Stomach (tissue), 9 donors: ENCODE results near the gene OMP. TPM values are rescaled to one million over a fixed set of nuclear protein-coding genes. Genes with fewer than 3 reads are reported as not detected.

Experiments used
- DNase-seq, 2 donors: peaks; one replicate each; pipeline versions ENCODE4 v3.0.0 to v3.0.0-alpha.2; 2013 to 2019
- H3K27ac ChIP-seq, 5 donors: fragments of 200-600 bp in 4 of 5; sonication (generic) in 4 of 5; one replicate each; pipeline ENCODE4 v1.5.1; 2013 to 2019; ENCODE audit warnings: mild to moderate bottlenecking in 1 of 5, moderate library complexity in 1 of 5
- H3K27me3 ChIP-seq, 3 donors: fragments of 200-600 bp; sonication (generic); one replicate each; pipeline ENCODE4 v1.5.1; 2017 to 2019; ENCODE audit warnings: mixed run types in 1 of 3
- H3K36me3 ChIP-seq, 4 donors: fragments of 200-600 bp; sonication (generic); 1 replicate in 3 of 4; 2 replicates in 1 of 4; pipeline ENCODE4 v1.5.1; 2016 to 2019
- H3K4me1 ChIP-seq, 4 donors: fragments of 200-600 bp; sonication (generic); one replicate each; pipeline ENCODE4 v1.5.1; 2016 to 2019
- H3K4me3 ChIP-seq, 4 donors: fragments of 200-600 bp; sonication (generic) in 3 of 4; one replicate each; pipeline ENCODE4 v1.5.1; 2016 to 2019; ENCODE audit warnings: mild to moderate bottlenecking in 1 of 4
- H3K9me3 ChIP-seq, 4 donors: fragments of 200-600 bp; sonication (generic); one replicate each; pipeline ENCODE4 v1.5.1; 2016 to 2019
- CTCF ChIP-seq, 7 experiments: fragments of 450-650 bp in 4 of 7; fragments of 200-600 bp in 3 of 7; sonication (generic) in 3 of 7; IDR thresholded peaks; one replicate each; pipeline ENCODE4 v1.5.1; 2016 to 2019; ENCODE audit warnings: antibody characterized with exemption in 7 of 7, control low read depth in 2 of 7, mild to moderate bottlenecking in 1 of 7
- EP300 ChIP-seq: sonication (generic); formaldehyde crosslinking; IDR thresholded peaks from one replicate; pipeline ENCODE4 v1.6.1; 2017; ENCODE audit warnings: antibody characterized with exemption
- POLR2A ChIP-seq, 4 donors: fragments of 450-650 bp; IDR thresholded peaks; one replicate each; pipeline ENCODE4 v1.6.1; 2016; ENCODE audit warnings: antibody characterized with exemption in 4 of 4, control low read depth in 2 of 4, mild to moderate bottlenecking in 1 of 4, moderate library complexity in 1 of 4
- POLR2AphosphoS5 ChIP-seq, 3 donors: sonication (generic); formaldehyde crosslinking; IDR thresholded peaks; one replicate each; pipeline ENCODE4 v1.6.1; 2016; ENCODE audit warnings: antibody characterized with exemption in 3 of 3
- WGBS, 5 donors: extraction: QIAGEN DNeasy Blood & Tissue Kit in 3 of 5; methylation state at CpG; one replicate each; pipeline versions ENCODE4 v1.1.5 to v1.1.7; 2013 to 2018; 5-methylcytosine and 5-hydroxymethylcytosine counted together
- intact Hi-C: fragments of 100-400 bp; cut with DNase I; formaldehyde crosslinking; loops from one replicate; pipeline ENCODE4 v1.15.1; 2023; ENCODE audit warnings: low total_unique reads
- polyA plus RNA-seq, 3 donors: library from polyadenylated mRNA; stranded (reverse); fragments of 200-250 nt; gene quantifications; one replicate each; pipeline ENCODE4 v1.2.3, GENCODE V29; 2013
- total RNA-seq, 5 donors: library from RNA; depleted of rRNA; stranded (reverse); fragments of >200 nt; gene quantifications; one replicate each; pipeline versions ENCODE4 v1.1.0 to v1.2.3, GENCODE V29; 2014 to 2016
- donor health status: healthy with polysubstance abuse.
- donor health status: Bipolar disorder and iron deficiency.
- donor health status: healthy.

Gene OMP
- total and polyA plus RNA-seq, 8 donors, result 1.1 to 63.7 (median 16.4) TPM; not detected in 3

DNA sequence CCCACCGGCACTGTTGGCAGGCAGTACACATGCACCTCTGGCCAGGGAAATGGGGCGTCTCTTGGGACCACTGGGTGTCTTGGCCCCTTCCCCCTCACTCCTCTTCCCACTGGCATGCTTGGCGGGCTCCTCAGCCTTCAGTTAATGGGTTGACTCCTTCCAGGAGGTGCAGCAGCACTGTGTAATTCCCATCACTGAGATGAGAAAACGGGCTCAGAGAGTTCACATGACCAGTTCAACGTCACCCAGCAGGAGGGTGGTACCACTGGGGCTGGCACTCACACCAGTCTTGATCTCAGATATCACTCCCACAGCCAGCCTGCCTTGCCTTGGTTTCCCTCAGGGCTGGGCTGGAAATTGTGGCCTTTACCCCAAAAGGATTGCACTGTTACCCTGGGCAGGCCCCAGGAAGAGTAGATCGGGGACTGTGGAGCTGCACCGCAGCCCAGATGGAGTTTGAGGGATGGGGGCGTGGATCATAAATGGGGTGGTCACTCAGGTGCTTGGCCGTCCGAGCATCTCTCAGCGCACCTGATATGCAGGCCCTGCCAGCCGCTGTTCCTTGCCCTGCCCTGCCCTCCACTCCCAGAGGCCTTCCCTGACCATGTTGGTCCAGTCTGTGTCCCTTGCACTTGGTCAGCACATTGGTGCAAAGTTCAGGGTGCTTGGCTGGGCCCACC, 18.9 kb upstream of the OMP start:
- Histone ChIP-seq H3K36me3 (peaks cover 7 to 16% (median 13%) of the 10 kb centered on the region in 4 donors), H3K4me3 (no peak overlapping the region), H3K4me1 (peaks cover 52 to 83% (median 74%) of the 10 kb centered on the region in 4 donors), H3K9me3 (no peaks in the 10 kb centered on the region), H3K27ac (peak overlapping the region; percentile 62 to 86 (median 64)), H3K27me3 (no peaks in the 10 kb centered on the region)
- peak in 1 of 2 donors; percentile 19 for DNase-seq
- 81 to 91% (median 88%) methylated on average over 11 to 12 of the region's 12 CpGs for WGBS, 5 donors
- intact Hi-C loops, result no loop called here
- no peak for TF ChIP-seq POLR2A (IDR thresholded peaks at IDR 0.05)
- TF ChIP-seq EP300, result no peak
- TF ChIP-seq POLR2AphosphoS5 (IDR thresholded peaks at IDR 0.05), result no peak
- no peak for TF ChIP-seq CTCF (IDR thresholded peaks at IDR 0.05)

GRCh38 chr11:77084581-77085191, 18.0 kb upstream of the OMP start:
- Histone ChIP-seq H3K9me3 (no peaks in the 10 kb centered on the region), H3K4me3 (no peak overlapping the region), H3K27me3 (no peaks in the 10 kb centered on the region), H3K36me3 (peaks cover 7 to 18% (median 14%) of the 10 kb centered on the region in 4 donors), H3K4me1 (peaks cover 54 to 91% (median 83%) of the 10 kb centered on the region in 4 donors), H3K27ac (peak overlapping the region in 4 of 5 donors; percentile 56 to 86 (median 62))
- TF ChIP-seq POLR2A (IDR thresholded peaks at IDR 0.05) (no peak), CTCF (IDR thresholded peaks at IDR 0.05) (no peak), EP300 (no peak), POLR2AphosphoS5 (IDR thresholded peaks at IDR 0.05) (no peak)
- intact Hi-C loops, result no loop called here
- WGBS, 5 donors, result 81 to 93% (median 84%) methylated on average over 23 to 25 of the region's 25 CpGs
- DNase-seq, result peak in 1 of 2 donors; percentile 26

DNA sequence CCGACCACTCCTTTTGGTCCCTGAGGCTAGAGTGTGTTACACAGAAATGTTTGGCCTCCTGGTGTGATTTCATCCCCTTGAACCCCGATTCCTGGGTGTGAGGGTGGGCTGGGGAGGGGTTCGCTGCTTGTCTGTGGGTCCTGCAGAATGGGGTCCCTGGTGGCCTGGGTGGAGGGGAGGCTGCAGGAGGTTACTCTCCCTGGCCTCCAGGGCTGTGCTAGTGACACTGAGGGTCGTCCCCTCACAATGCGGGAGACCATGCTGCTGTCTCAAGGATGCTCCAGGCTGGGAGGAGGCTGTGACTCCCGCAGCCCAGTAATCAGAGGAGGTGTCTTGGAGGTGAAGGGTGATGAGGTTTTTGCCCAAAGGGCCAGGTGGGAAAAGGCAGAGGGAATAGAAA, 17.0 kb upstream of the OMP start:
- DNase-seq, result peak in 1 of 2 donors; percentile 17
- intact Hi-C loops, result no loop called here
- Histone ChIP-seq H3K9me3 (no peaks in the 10 kb centered on the region), H3K36me3 (peaks cover 7 to 18% (median 14%) of the 10 kb centered on the region in 4 donors), H3K4me3 (no peak overlapping the region), H3K27ac (peak overlapping the region; percentile 77 to 86 (median 82)), H3K4me1 (peaks cover 54 to 92% (median 85%) of the 10 kb centered on the region in 4 donors), H3K27me3 (no peaks in the 10 kb centered on the region)
- TF ChIP-seq POLR2AphosphoS5 (IDR thresholded peaks at IDR 0.05), result no peak
- no peak for TF ChIP-seq CTCF (IDR thresholded peaks at IDR 0.05)
- TF ChIP-seq POLR2A (IDR thresholded peaks at IDR 0.05), result no peak
- no peak for TF ChIP-seq EP300
- 88 to 99% (median 93%) methylated on average over 4 to 6 of the region's 6 CpGs for WGBS, 5 donors

DNA sequence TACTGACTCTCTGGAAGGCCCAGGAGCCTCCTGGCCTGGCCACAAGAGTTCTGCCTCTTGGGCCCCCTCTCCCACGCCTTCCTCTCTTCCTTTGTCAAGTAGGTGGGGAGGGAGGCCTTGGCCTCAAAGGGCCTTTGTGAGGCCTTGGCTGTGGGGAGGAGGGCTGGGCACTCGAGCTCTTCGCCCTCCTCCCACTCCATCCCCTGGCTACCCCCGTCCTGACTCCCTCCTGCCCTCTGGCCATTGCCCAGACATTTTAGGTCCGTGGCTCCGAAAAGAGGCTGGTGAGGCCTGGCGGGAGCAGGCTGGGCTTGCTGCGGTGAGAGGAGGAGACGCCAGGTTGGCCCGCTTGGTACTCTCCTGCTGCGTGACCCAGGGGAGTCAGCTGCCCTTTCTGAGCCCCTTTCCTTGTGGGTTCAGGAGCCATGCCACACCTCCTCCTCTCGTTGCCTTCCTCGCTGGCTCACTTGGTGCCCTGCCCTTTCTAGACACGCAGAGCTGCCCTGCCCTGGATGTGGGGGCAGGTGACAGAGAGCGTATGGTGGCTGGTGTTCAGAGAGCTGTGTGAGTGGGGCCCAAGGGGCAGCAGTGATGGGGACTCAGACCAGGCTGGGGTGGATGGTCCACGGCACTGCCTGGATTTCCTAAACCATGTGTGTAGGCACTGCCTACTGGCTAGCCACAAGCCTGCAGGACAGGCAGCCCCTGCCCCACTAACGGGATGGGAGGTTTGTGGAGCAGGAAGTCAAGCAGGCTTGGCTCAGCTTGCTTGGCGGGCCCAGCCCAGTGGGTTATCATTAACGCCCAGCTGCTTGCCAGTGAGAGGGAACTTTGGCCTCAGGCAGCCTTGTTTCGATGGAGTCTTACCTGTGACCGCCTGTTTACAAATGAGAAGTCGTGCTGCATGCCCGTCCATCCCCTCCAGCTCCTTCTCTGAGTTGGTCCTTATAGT, 15.8 kb upstream of the OMP start:
- H3K4me3 ChIP-seq, result no peak overlapping the region
- peaks cover 7 to 18% (median 14%) of the 10 kb centered on the region in 4 donors for H3K36me3 ChIP-seq
- intact Hi-C loops, result no loop called here
- peak in 2 of 3 donors; percentile 47 to 71 for TF ChIP-seq POLR2AphosphoS5 (IDR thresholded peaks at IDR 0.05)
- TF ChIP-seq CTCF (IDR thresholded peaks at IDR 0.05), result no peak
- no peaks in the 10 kb centered on the region for H3K9me3 ChIP-seq
- peaks cover 59 to 93% (median 83%) of the 10 kb centered on the region in 4 donors for H3K4me1 ChIP-seq
- peak; percentile 80 to 90 for DNase-seq
- no peaks in the 10 kb centered on the region for H3K27me3 ChIP-seq
- H3K27ac ChIP-seq, result peak overlapping the region; percentile 77 to 86 (median 82)
- 40 to 69% (median 43%) methylated on average over 11 to 23 of the region's 23 CpGs for WGBS, 5 donors
